IMR-90 (cell line): ENCODE data around the gene KRT4. TPM values are rescaled to one million over a fixed set of nuclear protein-coding genes. Genes with fewer than 3 reads are reported as not detected.
A peak's percentile ranks its signal among the peaks of the same experiment; 100 is the strongest.

Experiments used
- ATAC-seq: fragments of 200-7000 bp; cut with Tn5 transposase; 2 replicates; pipeline ENCODE4 v1.9.1; 2020; ENCODE audit warnings: low read depth, mild to moderate bottlenecking, moderate library complexity
- BruUV-seq: library from RNA; stranded (reverse); fragments of 400-500 nt; replicated peaks from 2 replicates; lab custom pipeline; 2021; lab: Mats Ljungman, UMichigan
- CTCF ChIA-PET: fragments of 300-600 bp; formaldehyde crosslinking; extraction: SDS; loops from one replicate; lab custom pipeline; 2021; ENCODE audit warnings: antibody characterized with exemption; lab: Yijun Ruan, JAX
- POLR2A ChIA-PET: fragments of 300-600 bp; sonication (Branson Sonifier 250); formaldehyde crosslinking; loops from one replicate; lab custom pipeline; 2022; ENCODE audit warnings: antibody characterized with exemption; ENCODE audit not compliant: unreplicated experiment; lab: Charles Lee
- DNase-seq: peaks from one replicate; pipeline ENCODE4 v3.0.0; 2013
- H2AFZ ChIP-seq: replicated peaks from 2 replicates; pipeline ENCODE3; 2013; ENCODE audit warnings: low read length, mild to moderate bottlenecking; ENCODE audit not compliant: poor library complexity
- H2AK5ac ChIP-seq: 2 replicates; pipeline ENCODE4 v1.6.1; 2013; ENCODE audit warnings: low read depth, low read length, inconsistent platforms
- H2AK9ac ChIP-seq: replicated peaks from 2 replicates; pipeline ENCODE3; 2013; ENCODE audit warnings: mild to moderate bottlenecking, low read depth, low read length, moderate library complexity; ENCODE audit not compliant: poor library complexity
- H2BK120ac ChIP-seq: 2 replicates; pipeline ENCODE4 v1.6.1; 2013; ENCODE audit warnings: low read depth, low read length, inconsistent platforms
- H2BK15ac ChIP-seq: 3 replicates; pipeline ENCODE4 v1.6.1; 2013; ENCODE audit warnings: low read depth, low read length, inconsistent platforms
- H2BK20ac ChIP-seq: 2 replicates; pipeline ENCODE4 v1.6.1; 2013; ENCODE audit warnings: low read depth, mild to moderate bottlenecking, inconsistent platforms, low read length, moderate library complexity
- H2BK5ac ChIP-seq: 2 replicates; pipeline ENCODE4 v1.6.1; 2013; ENCODE audit warnings: mild to moderate bottlenecking, low read depth, low read length, inconsistent platforms; ENCODE audit not compliant: poor library complexity, severe bottlenecking
- H3K14ac ChIP-seq: replicated peaks from 2 replicates; pipeline ENCODE4 v1.6.1; 2013; ENCODE audit warnings: low read depth, low read length, inconsistent platforms
- H3K18ac ChIP-seq: 2 replicates; pipeline ENCODE4 v1.6.1; 2013; ENCODE audit warnings: low read depth, low read length, control low read depth
- H3K23ac ChIP-seq: 2 replicates; pipeline ENCODE4 v1.6.1; 2013; ENCODE audit warnings: low read depth, low read length, inconsistent platforms
- H3K27ac ChIP-seq: 2 replicates; pipeline ENCODE4 v1.5.1; 2013; ENCODE audit warnings: mild to moderate bottlenecking, control low read depth, low read length; ENCODE audit not compliant: insufficient read depth
- H3K27me3 ChIP-seq: 2 replicates; pipeline ENCODE4 v1.6.1; 2013; ENCODE audit warnings: low read length; ENCODE audit not compliant: control insufficient read depth, insufficient read depth
- H3K36me3 ChIP-seq: 2 replicates; pipeline ENCODE4 v1.6.1; 2013; ENCODE audit warnings: low read length, mixed read lengths; ENCODE audit not compliant: control insufficient read depth, insufficient read depth
- H3K4ac ChIP-seq: 2 replicates; pipeline ENCODE4 v1.6.1; 2013; ENCODE audit warnings: low read depth, low read length, inconsistent platforms
- H3K4me1 ChIP-seq: 2 replicates; pipeline ENCODE4 v1.6.1; 2013; ENCODE audit warnings: low read length, mixed read lengths; ENCODE audit not compliant: control insufficient read depth, insufficient read depth
- H3K4me2 ChIP-seq: 2 replicates; pipeline ENCODE4 v1.6.1; 2013; ENCODE audit warnings: low read depth, mild to moderate bottlenecking, control low read depth, low read length, moderate library complexity
- H3K4me3 ChIP-seq: 2 replicates; pipeline ENCODE4 v1.5.1; 2013; ENCODE audit warnings: low read depth, mild to moderate bottlenecking, control low read depth, low read length, moderate library complexity; ENCODE audit not compliant: insufficient read depth
- H3K56ac ChIP-seq: 2 replicates; pipeline ENCODE4 v1.6.1; 2013; ENCODE audit warnings: low read length, inconsistent platforms; ENCODE audit not compliant: insufficient read depth; ENCODE audit errors: extremely low read depth
- H3K79me1 ChIP-seq, 2 experiments: 2 replicates each; pipeline ENCODE4 v1.6.1; 2013; ENCODE audit warnings: low read length in 2 of 2, inconsistent platforms in 1 of 2, low read depth in 1 of 2
- H3K9ac ChIP-seq: 2 replicates; pipeline ENCODE4 v1.6.1; 2013; ENCODE audit warnings: low read depth, low read length, control low read depth
- H3K9me1 ChIP-seq: 2 replicates; pipeline ENCODE4 v1.6.1; 2013; ENCODE audit warnings: low read length, inconsistent platforms; ENCODE audit not compliant: insufficient read depth
- H3K9me3 ChIP-seq: 2 replicates; pipeline ENCODE4 v1.6.1; 2013; ENCODE audit warnings: low read length; ENCODE audit not compliant: control insufficient read depth, insufficient read depth
- H4K20me1 ChIP-seq: 2 replicates; pipeline ENCODE4 v1.6.1; 2013; ENCODE audit warnings: low read length, inconsistent platforms; ENCODE audit not compliant: insufficient read depth
- H4K5ac ChIP-seq: 2 replicates; pipeline ENCODE4 v1.6.1; 2013; ENCODE audit warnings: mild to moderate bottlenecking, low read depth, low read length, control low read depth
- H4K8ac ChIP-seq, 2 experiments: 2 replicates each; pipeline ENCODE4 v1.6.1; 2013; ENCODE audit warnings: low read depth in 2 of 2, low read length in 2 of 2, control low read depth in 1 of 2, inconsistent platforms in 1 of 2
- H4K91ac ChIP-seq: 2 replicates; pipeline ENCODE4 v1.6.1; 2013; ENCODE audit warnings: low read depth, low read length, inconsistent platforms; ENCODE audit not compliant: insufficient read depth
- CHD1 ChIP-seq: IDR thresholded peaks from 2 replicates; pipeline ENCODE4 v1.6.1; 2012; ENCODE audit warnings: low read depth, low read length, improper control_type of control experiment
- FOS ChIP-seq: fragments of 150-350 bp; IDR thresholded peaks from 2 replicates; pipeline ENCODE4 v1.6.1; 2016; ENCODE audit warnings: low read depth, low read length
- MAFK ChIP-seq: IDR thresholded peaks from 2 replicates; pipeline ENCODE4 v1.6.1; 2012; ENCODE audit warnings: low read depth, low read length, improper control_type of control experiment
- WGBS, 2 experiments: methylation state at CpG; one replicate each; pipeline versions ENCODE4 v1.1.5 to v1.1.7; 2013; ENCODE audit warnings: missing lambda C conversion rate in 2 of 2; ENCODE audit not compliant: insufficient read length in 1 of 2; ENCODE audit errors: extremely low coverage in 2 of 2; 5-methylcytosine and 5-hydroxymethylcytosine counted together
- dilution Hi-C: fragments of 300-500 bp; cut with HindIII; formaldehyde crosslinking; loops from one replicate; pipeline ENCODE4 v1.14.3; 2018; ENCODE audit warnings: low sequenced_read_pairs; ENCODE audit not compliant: unreplicated experiment
- in situ Hi-C: fragments of 300-500 bp; cut with MboI; formaldehyde crosslinking; loops from 3 replicates; pipeline ENCODE4 v1.14.3; 2019; ENCODE audit warnings: low sequenced_read_pairs, inconsistent platforms, mixed read lengths
- intact Hi-C: fragments of 100-400 bp; cut with micrococcal nuclease; formaldehyde crosslinking; loops from 2 replicates; pipeline ENCODE4 v1.10.0; 2022
- polyA plus RNA-seq, 3 experiments: library from polyadenylated mRNA; depleted of rRNA; stranded (reverse); fragments of >200 nt; gene quantifications; 2 replicates each; pipeline ENCODE4 v1.2.3, GENCODE V29; 2012; ENCODE audit warnings: low replicate concordance in 1 of 3
- total RNA-seq: library from RNA; depleted of rRNA; stranded (reverse); fragments of >200 nt; gene quantifications from 2 replicates; pipeline ENCODE4 v1.2.3, GENCODE V29; 2012

KRT4 gene
- total and polyA plus RNA-seq, 2 of the 4 experiments (the other 2 are of a cell fraction), result under 0.01 to 0.07 TPM

- Histone ChIP-seq H4K5ac (no peak overlapping the region), H3K14ac (no peak overlapping the region), H4K91ac (no peak overlapping the region), H3K56ac (no peak overlapping the region), H3K18ac (no peak overlapping the region), H3K4me2 (no peak overlapping the region), H4K8ac (no peak overlapping the region), H3K4me1 (no peaks in the 10 kb centered on the region), H3K23ac (no peak overlapping the region), H3K27ac (no peak overlapping the region), H2AFZ (no peak overlapping the region), H4K20me1 (no peaks in the 10 kb centered on the region; the same call in 1 of the 2 replicates), H3K36me3 (no peaks in the 10 kb centered on the region), H2AK5ac (no peak overlapping the region), H3K9me3 (no peaks in the 10 kb centered on the region), H3K9ac (no peak overlapping the region), H2BK120ac (no peak overlapping the region), H3K4me3 (no peak overlapping the region), H3K9me1 (peaks cover 3% of the 10 kb centered on the region; the same call in 1 of the 2 replicates), H2BK5ac (no peak overlapping the region), H3K27me3 (peaks cover 3% of the 10 kb centered on the region; the same call in 1 of the 2 replicates), H3K4ac (no peak overlapping the region), H3K79me1 (no peaks in the 10 kb centered on the region), H2BK20ac (no peak overlapping the region), H2BK15ac (no peak overlapping the region), H2AK9ac (no peak overlapping the region)
- ATAC-seq, result no peak
- peak; percentile 40 for DNase-seq
- no CpG with 5 or more reads among the region's 4 CpGs for WGBS, 2 experiments
- dilution Hi-C loops (no loop called here), intact Hi-C loops (no loop called here), in situ Hi-C loops (no loop called here)
- POLR2A ChIA-PET, result no interaction called here
- no peak for TF ChIP-seq CHD1
- TF ChIP-seq MAFK, result no peak
- TF ChIP-seq FOS, result no peak
- CTCF ChIA-PET, result interaction anchor here (0.9 kb wide), 1 partner anchor 67 kb away, joined by 3 read pairs; no protein-coding TSS in a partner anchor
- BruUV-seq, result no TSS peak
These were observed 15.8 kb downstream of the KRT4 start for GRCh38 chr12:52798003-52798670.
